Effector memory CD4-positive, alpha-beta T cell (primary cell): ENCODE measurements around the gene FGD3.

Source experiments
- DNase-seq, 3 donors: peaks; one replicate each; pipeline ENCODE4 v3.0.0-alpha.2; 2020
- H3K27ac ChIP-seq: 2 replicates; pipeline ENCODE4 v1.7.0; 2013; ENCODE audit warnings: mild to moderate bottlenecking, low read length, moderate library complexity; ENCODE audit not compliant: insufficient read depth, poor library complexity, severe bottlenecking
- H3K27me3 ChIP-seq: replicated peaks from 2 replicates; pipeline ENCODE4 v1.7.0; 2013; ENCODE audit warnings: mild to moderate bottlenecking, low read length; ENCODE audit not compliant: insufficient read depth, control insufficient read depth, poor library complexity, severe bottlenecking
- H3K36me3 ChIP-seq: 2 replicates; pipeline ENCODE4 v1.7.0; 2013; ENCODE audit warnings: mild to moderate bottlenecking, low read length, moderate library complexity; ENCODE audit not compliant: control insufficient read depth, insufficient read depth
- H3K4me1 ChIP-seq: 2 replicates; pipeline ENCODE4 v1.7.0; 2013; ENCODE audit warnings: low read length, mild to moderate bottlenecking; ENCODE audit not compliant: control insufficient read depth, insufficient read depth, poor library complexity, severe bottlenecking
- H3K4me3 ChIP-seq: 2 replicates; pipeline ENCODE4 v1.7.0; 2013; ENCODE audit warnings: low read length, low read depth, mild to moderate bottlenecking; ENCODE audit not compliant: insufficient read depth, poor library complexity, severe bottlenecking
- H3K9me3 ChIP-seq: 2 replicates; pipeline ENCODE4 v1.7.0; 2013; ENCODE audit warnings: mild to moderate bottlenecking, low read length, moderate library complexity; ENCODE audit not compliant: control insufficient read depth

FGD3 gene

DNA sequence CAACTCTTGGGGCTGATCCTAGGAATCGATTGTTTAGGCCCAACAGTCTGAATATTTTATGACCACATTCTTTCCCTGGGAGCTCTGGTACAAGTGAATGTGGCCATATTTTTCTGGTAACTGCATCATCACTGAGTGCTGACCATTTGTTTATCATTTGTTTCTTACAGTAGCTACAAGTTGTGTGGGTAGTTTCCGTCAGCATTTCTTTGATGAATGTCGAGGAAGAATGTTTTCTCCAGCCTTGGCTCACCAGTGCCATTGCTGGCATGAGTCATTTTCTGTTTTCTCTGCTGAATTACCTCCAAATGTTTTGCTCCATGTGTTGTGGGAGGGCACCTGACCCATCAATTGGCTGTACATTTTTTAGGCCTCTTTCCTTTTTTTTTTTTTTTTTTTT is 134.6 kb downstream of the FGD3 start:
- Histone ChIP-seq H3K4me1 (peaks cover 19% of the 10 kb centered on the region), H3K27ac (no peak overlapping the region), H3K36me3 (peaks cover 70% of the 10 kb centered on the region), H3K4me3 (no peak overlapping the region), H3K9me3 (no peaks in the 10 kb centered on the region), H3K27me3 (no peaks in the 10 kb centered on the region)
- no peak for DNase-seq

DNA sequence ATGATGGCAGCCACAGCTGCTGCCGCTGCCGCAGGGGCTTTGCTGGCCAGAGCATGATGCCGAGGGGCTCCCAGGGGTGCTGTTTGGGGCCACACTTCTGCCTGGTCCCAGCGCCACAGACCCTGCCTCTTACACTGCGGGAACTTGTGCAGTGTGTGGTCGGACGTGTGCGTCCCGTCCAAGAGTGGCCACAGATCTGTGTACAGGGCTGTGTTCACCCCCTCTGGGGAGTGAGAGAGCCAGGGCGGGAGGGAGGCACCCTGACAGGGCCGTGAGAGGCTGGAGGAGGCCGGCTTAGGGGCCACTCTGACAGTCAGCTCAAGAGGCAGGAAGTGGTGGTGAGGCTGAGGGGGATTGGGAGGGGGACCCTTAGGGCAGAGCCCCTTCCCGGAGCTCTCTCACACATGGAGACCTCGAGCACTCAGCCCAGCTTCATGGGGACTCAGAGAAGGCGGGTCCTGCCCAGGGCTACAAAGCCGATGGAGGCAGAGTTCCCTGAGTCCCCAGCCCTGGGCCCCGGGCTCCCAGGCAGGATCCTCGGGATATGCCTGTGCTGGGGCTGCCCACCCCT is 135.6 kb downstream of the FGD3 start:
- no peak for DNase-seq
- no peaks in the 10 kb centered on the region for H3K9me3 ChIP-seq
- H3K27me3 ChIP-seq: no peaks in the 10 kb centered on the region
- no peak overlapping the region for H3K4me3 ChIP-seq
- H3K36me3 ChIP-seq: peaks cover 69% of the 10 kb centered on the region
- H3K27ac ChIP-seq: peak overlapping the region; percentile 57
- H3K4me1 ChIP-seq: peaks cover 19% of the 10 kb centered on the region

DNA sequence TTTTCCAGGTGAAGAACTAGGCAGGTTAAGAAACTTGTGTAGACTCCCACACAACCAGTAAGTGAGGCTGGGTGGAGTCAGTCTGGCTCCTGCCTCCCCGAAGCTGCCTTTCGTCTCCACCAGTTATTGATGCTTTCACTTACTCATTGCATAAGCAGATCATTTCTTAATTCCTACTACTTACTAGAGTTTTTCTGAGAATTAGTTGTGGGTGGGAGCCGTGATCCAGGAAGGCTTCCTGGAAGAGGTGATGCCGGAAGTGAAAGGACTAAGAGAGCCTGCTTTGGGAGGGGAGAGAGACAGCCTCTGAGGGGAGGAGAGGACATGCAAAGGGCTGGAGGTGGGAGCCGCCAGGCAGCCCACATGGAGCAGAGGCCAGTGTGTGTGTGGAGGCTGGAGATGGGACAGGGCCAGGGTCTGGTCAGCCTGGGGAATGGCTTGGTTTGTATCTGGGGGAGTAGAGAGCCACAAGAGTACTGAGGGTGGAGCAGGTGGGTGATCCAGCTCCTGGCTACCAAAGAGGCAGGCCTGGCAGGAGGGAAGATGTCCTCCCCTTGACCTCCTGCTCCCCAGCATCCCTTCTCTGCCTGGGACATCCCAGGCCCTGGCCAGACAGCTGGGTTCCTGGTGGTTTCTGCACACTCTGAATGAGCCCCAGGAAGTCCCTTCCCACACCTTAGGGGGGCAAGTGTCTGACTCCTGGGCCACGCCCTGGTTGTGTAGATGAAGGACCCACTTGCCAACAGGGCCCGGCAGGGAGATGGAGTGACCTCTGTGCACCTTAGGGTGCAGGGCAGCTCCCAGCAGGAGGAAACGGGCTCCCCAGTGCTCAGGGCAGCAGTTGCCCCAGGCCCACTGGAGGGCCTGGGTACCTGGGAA is 136.5 kb downstream of the FGD3 start:
- H3K4me3 ChIP-seq: no peak overlapping the region
- H3K36me3 ChIP-seq: peaks cover 66% of the 10 kb centered on the region
- DNase-seq: no peak
- H3K27me3 ChIP-seq: no peaks in the 10 kb centered on the region
- H3K9me3 ChIP-seq: no peaks in the 10 kb centered on the region
- H3K27ac ChIP-seq: peak overlapping the region; percentile 57
- H3K4me1 ChIP-seq: peaks cover 19% of the 10 kb centered on the region

DNA sequence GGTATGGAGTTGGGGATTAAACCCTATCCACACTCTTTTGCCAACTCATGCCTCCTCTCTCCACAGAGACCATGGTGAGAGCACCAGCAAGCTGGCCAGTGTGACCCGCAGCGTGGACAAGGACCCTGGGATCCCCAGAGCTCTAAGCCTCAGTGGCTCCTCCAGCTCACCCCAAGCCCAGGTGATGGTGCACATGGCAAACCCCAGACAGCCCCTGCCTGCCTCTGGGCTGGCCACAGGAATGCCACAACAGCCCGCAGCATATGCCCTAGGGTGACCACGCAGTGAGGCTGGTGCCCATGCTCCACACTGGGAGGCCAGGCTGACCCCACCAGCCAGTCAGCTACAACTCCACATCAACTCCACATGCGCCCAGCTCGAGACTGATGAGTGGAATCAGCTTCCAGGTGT is 137.2 kb downstream of the FGD3 start:
- no peak for DNase-seq
- H3K4me3 ChIP-seq: no peak overlapping the region
- H3K4me1 ChIP-seq: peaks cover 19% of the 10 kb centered on the region
- no peaks in the 10 kb centered on the region for H3K27me3 ChIP-seq
- peaks cover 60% of the 10 kb centered on the region for H3K36me3 ChIP-seq
- H3K27ac ChIP-seq: peak overlapping the region; percentile 23
- H3K9me3 ChIP-seq: no peaks in the 10 kb centered on the region

DNA sequence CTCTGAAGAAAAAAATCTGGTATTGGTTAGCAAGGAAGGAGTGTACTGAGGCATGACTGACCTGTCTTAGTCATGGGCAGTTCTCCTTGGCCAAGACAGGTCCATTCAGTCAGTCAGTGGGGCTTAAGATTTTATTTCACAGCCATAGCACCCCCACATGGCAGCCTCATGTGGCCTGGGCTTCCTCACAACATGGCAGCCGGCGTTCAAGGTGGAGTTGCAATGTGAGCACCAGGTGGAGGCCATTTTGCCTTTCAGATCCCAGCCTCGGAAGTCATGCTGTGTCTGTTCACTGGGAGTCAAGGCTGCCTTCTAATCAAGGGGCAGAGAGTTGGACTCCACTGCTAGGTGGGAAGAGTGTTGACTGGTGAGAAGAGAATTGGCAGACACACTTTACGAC is 138.4 kb downstream of the FGD3 start:
- H3K36me3 ChIP-seq: peaks cover 48% of the 10 kb centered on the region
- no peak overlapping the region for H3K4me3 ChIP-seq
- no peak for DNase-seq
- no peak overlapping the region for H3K27ac ChIP-seq
- H3K27me3 ChIP-seq: no peaks in the 10 kb centered on the region
- peaks cover 19% of the 10 kb centered on the region for H3K4me1 ChIP-seq
- no peaks in the 10 kb centered on the region for H3K9me3 ChIP-seq
